Sigmoid colon (tissue), 7 donors: Measurements from ENCODE around the gene RNF138. TPM values are rescaled to one million over a fixed set of nuclear protein-coding genes. Genes with fewer than 3 reads are reported as not detected.
A peak's percentile ranks its signal among the peaks of the same experiment; 100 is the strongest.
"Not testable (repeated sequence)": the region's sequence is repeated elsewhere in the genome, so short reads cannot be mapped to it uniquely, and the experiment has no call there.

ENCODE experiments used
- DNase-seq: peaks from one replicate; pipeline ENCODE4 v3.0.0-alpha.2; 2019
- H3K27ac ChIP-seq, 4 donors: fragments of 200-600 bp; sonication (generic); one replicate each; pipeline ENCODE4 v1.5.1; 2016 to 2019; ENCODE audit warnings: mild to moderate bottlenecking in 1 of 4
- H3K27me3 ChIP-seq, 3 donors: fragments of 200-600 bp; sonication (generic); one replicate each; pipeline ENCODE4 v1.5.1; 2019; ENCODE audit warnings: mild to moderate bottlenecking in 1 of 3
- H3K36me3 ChIP-seq, 4 donors: fragments of 200-600 bp; sonication (generic); one replicate each; pipeline ENCODE4 v1.5.1; 2016 to 2019
- H3K4me1 ChIP-seq, 4 donors: fragments of 200-600 bp; sonication (generic); one replicate each; pipeline ENCODE4 v1.5.1; 2017 to 2019
- H3K4me3 ChIP-seq, 4 donors: fragments of 200-600 bp; sonication (generic); one replicate each; pipeline ENCODE4 v1.5.1; 2017 to 2019; ENCODE audit warnings: mild to moderate bottlenecking in 2 of 4, moderate library complexity in 1 of 4
- H3K9me3 ChIP-seq, 4 donors: fragments of 200-600 bp in 3 of 4; sonication (generic) in 3 of 4; one replicate each; pipeline versions ENCODE4 v1.5.1 to v1.6.1; 2013 to 2019
- CTCF ChIP-seq, 4 experiments: fragments of 450-650 bp in 3 of 4; fragments of 200-600 bp in 1 of 4; IDR thresholded peaks; one replicate each; pipeline ENCODE4 v1.5.1; 2016 to 2019; ENCODE audit warnings: antibody characterized with exemption in 4 of 4, mild to moderate bottlenecking in 3 of 4, moderate library complexity in 2 of 4
- EP300 ChIP-seq, 4 donors: sonication (generic); formaldehyde crosslinking; IDR thresholded peaks; one replicate each; pipeline ENCODE4 v1.6.1; 2017; ENCODE audit warnings: antibody characterized with exemption in 4 of 4
- POLR2A ChIP-seq, 2 donors: fragments of 450-650 bp; IDR thresholded peaks; one replicate each; pipeline ENCODE4 v1.6.1; 2016; ENCODE audit warnings: antibody characterized with exemption in 2 of 2, mild to moderate bottlenecking in 2 of 2, moderate library complexity in 2 of 2
- POLR2AphosphoS5 ChIP-seq, 4 donors: sonication (generic); formaldehyde crosslinking; IDR thresholded peaks; one replicate each; pipeline ENCODE4 v1.6.1; 2017; ENCODE audit warnings: antibody characterized with exemption in 4 of 4
- WGBS, 2 donors: extraction: QIAGEN DNeasy Blood & Tissue Kit; methylation state at CpG; one replicate each; pipeline ENCODE4 v1.1.7; 2013; 5-methylcytosine and 5-hydroxymethylcytosine counted together
- intact Hi-C: fragments of 100-400 bp; cut with DNase I; formaldehyde crosslinking; loops from one replicate; pipeline ENCODE4 v1.15.1; 2023
- polyA plus RNA-seq, 3 donors: library from polyadenylated mRNA; stranded (reverse); fragments of 200-250 nt; gene quantifications; one replicate each; pipeline ENCODE4 v1.2.3, GENCODE V29; 2013
- total RNA-seq, 4 donors: library from RNA; depleted of rRNA; stranded (reverse); fragments of >200 nt; gene quantifications; one replicate each; pipeline ENCODE4 v1.1.0, GENCODE V29; 2016
- donor health status: healthy with polysubstance abuse.
- donor health status: Bipolar disorder and iron deficiency.
- donor health status: healthy.

RNF138 gene
- total and polyA plus RNA-seq, 7 donors = 8.3 to 47.4 (median 26.0) TPM

DNA sequence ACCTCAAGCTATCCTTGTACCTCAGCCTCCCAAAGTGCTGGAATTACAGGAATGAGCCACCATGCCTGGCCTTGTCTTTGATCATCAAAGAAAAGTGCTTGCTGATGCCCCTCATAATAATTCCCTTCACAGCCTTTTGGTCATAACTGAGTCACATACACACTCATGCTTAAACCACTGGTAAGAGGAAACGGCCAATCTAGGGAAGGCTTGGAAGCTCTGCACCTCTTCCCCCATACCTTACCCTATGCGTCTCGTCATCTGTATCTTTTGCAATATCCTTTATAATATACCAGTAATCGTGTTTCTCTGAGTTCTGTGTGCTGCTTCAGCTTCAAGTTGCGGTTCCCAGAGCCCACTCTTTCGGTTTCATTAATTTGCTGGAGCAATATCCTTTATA is 4.8 kb upstream of the RNF138 start:
- Histone ChIP-seq H3K36me3 (no peaks in the 10 kb centered on the region), H3K4me1 (peaks cover 0 to 7% (median 2%) of the 10 kb centered on the region in 4 donors), H3K27ac (no peak overlapping the region), H3K27me3 (no peaks in the 10 kb centered on the region), H3K4me3 (no peak overlapping the region), H3K9me3 (no peaks in the 10 kb centered on the region)
- no peak for TF ChIP-seq POLR2A (IDR thresholded peaks at IDR 0.05)
- no peak for TF ChIP-seq EP300 (IDR thresholded peaks at IDR 0.05)
- no peak for TF ChIP-seq POLR2AphosphoS5 (IDR thresholded peaks at IDR 0.05)
- no peak for TF ChIP-seq CTCF (IDR thresholded peaks at IDR 0.05)
- 86 to 89% methylated on average over 6 of the region's 6 CpGs for WGBS, 2 donors
- intact Hi-C loops = no loop called here
- no peak for DNase-seq

DNA sequence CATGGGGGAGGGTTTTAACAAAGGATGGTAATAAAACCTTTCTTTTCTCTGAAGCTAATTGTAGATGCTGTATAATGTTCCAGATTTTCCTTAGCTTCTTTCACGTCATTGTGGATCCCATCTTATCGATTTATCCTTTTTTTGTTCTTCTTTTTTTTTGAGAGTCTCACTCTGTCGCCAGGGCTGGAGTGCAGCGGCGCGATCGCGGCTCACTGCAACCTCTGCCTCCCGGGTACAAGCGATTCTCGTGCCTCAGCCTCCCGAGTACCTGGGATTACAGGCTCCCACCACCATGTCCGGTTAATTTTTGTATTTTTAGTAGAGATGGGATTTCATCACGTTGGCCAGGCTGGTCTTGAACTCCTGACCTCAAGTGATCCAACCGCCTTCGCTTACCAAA is 843 bp upstream of the RNF138 start:
- intact Hi-C loops = loop anchor here (2.0 to 10.0 kb wide), 2 partner anchors 148 to 194 kb away; partner anchors contain the start of gene TRAPPC8
- H3K9me3 ChIP-seq, H3K4me3 ChIP-seq, DNase-seq, H3K36me3 ChIP-seq, H3K27me3 ChIP-seq: not testable (repeated sequence)
- Histone ChIP-seq H3K27ac (peak overlapping the region; percentile 94 to 100 (median 100)), H3K4me1 (peaks cover 0 to 24% (median 21%) of the 10 kb centered on the region in 4 donors)
- 91 to 96% methylated on average over 16 of the region's 16 CpGs for WGBS, 2 donors

DNA sequence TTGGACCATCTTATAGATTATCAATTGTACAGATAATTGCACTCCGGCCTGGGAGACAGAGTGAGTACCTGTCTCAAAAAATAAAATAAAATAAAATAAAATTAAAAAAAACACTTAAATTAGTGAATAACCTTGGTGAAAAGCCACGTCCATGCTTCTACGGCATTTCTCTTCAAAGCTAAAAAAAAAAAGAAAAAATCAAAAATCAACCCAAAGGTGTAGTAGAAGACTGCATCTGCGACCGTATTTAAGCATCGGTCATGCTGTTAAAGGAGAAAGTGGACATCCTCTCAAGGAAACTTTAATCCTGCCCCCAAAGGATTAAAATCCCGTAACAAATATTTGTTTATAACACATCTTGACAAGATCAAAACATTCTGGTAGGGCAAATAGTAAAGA is 350 bp upstream of the RNF138 start:
- Histone ChIP-seq H3K4me1 (peaks cover 0 to 27% (median 21%) of the 10 kb centered on the region in 4 donors), H3K36me3 (no peaks in the 10 kb centered on the region), H3K27ac (peak overlapping the region; percentile 94 to 100 (median 100)), H3K4me3 (peak overlapping the region; percentile 69 to 95 (median 78)), H3K9me3 (no peaks in the 10 kb centered on the region), H3K27me3 (no peaks in the 10 kb centered on the region)
- WGBS, 2 donors = 35 to 43% methylated on average over 7 of the region's 7 CpGs
- TF ChIP-seq POLR2A (IDR thresholded peaks at IDR 0.05) (no peak), EP300 (IDR thresholded peaks at IDR 0.05) (no peak), CTCF (IDR thresholded peaks at IDR 0.05) (no peak), POLR2AphosphoS5 (IDR thresholded peaks at IDR 0.05) (no peak)
- DNase-seq = no peak
- intact Hi-C loops = loop anchor here (2.0 to 10.0 kb wide), 2 partner anchors 149 to 193 kb away; partner anchors contain the start of gene TRAPPC8

- WGBS, 2 donors = 1% methylated on average over 77 of the region's 77 CpGs
- Histone ChIP-seq H3K4me3 (peak overlapping the region; percentile 69 to 95 (median 78)), H3K4me1 (peaks cover 0 to 37% (median 21%) of the 10 kb centered on the region in 4 donors), H3K36me3 (no peaks in the 10 kb centered on the region), H3K27me3 (no peaks in the 10 kb centered on the region), H3K27ac (peak overlapping the region; percentile 94 to 100 (median 100)), H3K9me3 (no peaks in the 10 kb centered on the region)
- peak in 1 of 4 donors; percentile 37 for TF ChIP-seq EP300 (IDR thresholded peaks at IDR 0.05)
- no peak for TF ChIP-seq CTCF (IDR thresholded peaks at IDR 0.05)
- TF ChIP-seq POLR2AphosphoS5 (IDR thresholded peaks at IDR 0.05) = peak; percentile 77 to 86 (median 82)
- peak; percentile 33 to 54 for TF ChIP-seq POLR2A (IDR thresholded peaks at IDR 0.05)
- intact Hi-C loops = loop anchor here (10.0 kb wide), 1 partner anchor 192 kb away; no protein-coding TSS in a partner anchor
- DNase-seq = peak; percentile 100
Observed at GRCh38 chr18:32092422-32093101, 888 bp downstream of the RNF138 start.

GRCh38 chr18:32093102-32093511 is 1.4 kb downstream of the RNF138 start:
- Histone ChIP-seq H3K27ac (peak overlapping the region; percentile 94 to 100 (median 100)), H3K9me3 (no peaks in the 10 kb centered on the region), H3K4me3 (peak overlapping the region; percentile 69 to 95 (median 78)), H3K36me3 (no peaks in the 10 kb centered on the region), H3K27me3 (no peaks in the 10 kb centered on the region), H3K4me1 (peaks cover 0 to 41% (median 21%) of the 10 kb centered on the region in 4 donors)
- peak; percentile 77 for DNase-seq
- 0 to 1% methylated on average over 32 of the region's 32 CpGs for WGBS, 2 donors
- intact Hi-C loops = loop anchor here (10.0 kb wide), 1 partner anchor 192 kb away; no protein-coding TSS in a partner anchor
- peak in 2 of 4 donors; percentile 5 to 33 for TF ChIP-seq POLR2AphosphoS5 (IDR thresholded peaks at IDR 0.05)
- no peak for TF ChIP-seq CTCF (IDR thresholded peaks at IDR 0.05)
- TF ChIP-seq EP300 (IDR thresholded peaks at IDR 0.05) = no peak
- peak in 1 of 2 donors; percentile 19 for TF ChIP-seq POLR2A (IDR thresholded peaks at IDR 0.05)
